Naive thymus-derived CD4-positive, alpha-beta T cell (primary cell): ENCODE results near the gene ATAT1. TPM values are rescaled to one million over a fixed set of nuclear protein-coding genes. Genes with fewer than 3 reads are reported as not detected.
A peak's percentile ranks its signal among the peaks of the same experiment; 100 is the strongest.

Experiments used
- ATAC-seq: fragments of 150-1000 bp; cut with Tn5 transposase; 2 replicates; pipeline ENCODE4 v1.10.0; 2021; ENCODE audit warnings: mild to moderate bottlenecking, moderate library complexity
- CTCF ChIA-PET: fragments of 350-600 bp; sonication (Branson Sonifier 250); formaldehyde crosslinking; loops from one replicate; lab custom pipeline; 2021; ENCODE audit warnings: antibody characterized with exemption; lab: Charles Lee
- POLR2A ChIA-PET: fragments of 350-600 bp; sonication (Branson Sonifier 250); formaldehyde crosslinking; loops from one replicate; lab custom pipeline; 2021; ENCODE audit warnings: antibody characterized with exemption, inconsistent platforms; lab: Charles Lee
- DNase-seq, 9 donors: peaks; one replicate each; pipeline versions ENCODE4 v3.0.0 to v3.0.0-alpha.2; 2020 to 2022; ENCODE audit warnings: mixed read lengths in 1 of 9
- H3K27ac ChIP-seq: one replicate; pipeline ENCODE4 v1.7.0; 2013; ENCODE audit warnings: mild to moderate bottlenecking, low read depth, low read length, moderate library complexity
- H3K27me3 ChIP-seq, 2 donors: one replicate each; pipeline ENCODE4 v1.7.0; 2013; ENCODE audit warnings: low read length in 2 of 2, mild to moderate bottlenecking in 2 of 2, moderate library complexity in 2 of 2; ENCODE audit not compliant: control insufficient read depth in 2 of 2, insufficient read depth in 2 of 2
- H3K36me3 ChIP-seq, 3 experiments: 1 replicate in 2 of 3; 2 replicates in 1 of 3; pipeline ENCODE4 v1.7.0; 2013; ENCODE audit warnings: low read length in 3 of 3, mild to moderate bottlenecking in 3 of 3, moderate library complexity in 1 of 3; ENCODE audit not compliant: insufficient read depth in 3 of 3, control insufficient read depth in 2 of 3
- H3K4me1 ChIP-seq, 2 donors: one replicate each; pipeline ENCODE4 v1.7.0; 2013; ENCODE audit warnings: low read length in 2 of 2, mild to moderate bottlenecking in 2 of 2, moderate library complexity in 1 of 2; ENCODE audit not compliant: control insufficient read depth in 2 of 2, insufficient read depth in 2 of 2
- H3K4me3 ChIP-seq: 2 replicates; pipeline ENCODE4 v1.7.0; 2013; ENCODE audit warnings: mild to moderate bottlenecking, low read length
- H3K9me3 ChIP-seq, 3 experiments: 1 replicate in 2 of 3; 2 replicates in 1 of 3; pipeline ENCODE4 v1.7.0; 2013; ENCODE audit warnings: low read length in 3 of 3; ENCODE audit not compliant: control insufficient read depth in 2 of 3
- H3K27ac Mint-ChIP-seq, 9 donors: one replicate each; pipeline ENCODE4 v1.8.0; 2020 to 2022; ENCODE audit warnings: mixed read lengths in 9 of 9, mild to moderate bottlenecking in 8 of 9, moderate library complexity in 5 of 9, inconsistent platforms in 2 of 9
- H3K27me3 Mint-ChIP-seq, 5 donors: one replicate each; pipeline ENCODE4 v1.8.0; 2021 to 2022; ENCODE audit warnings: mixed read lengths in 5 of 5, mild to moderate bottlenecking in 1 of 5
- H3K36me3 Mint-ChIP-seq, 5 donors: one replicate each; pipeline ENCODE4 v1.8.0; 2020 to 2022; ENCODE audit warnings: mixed read lengths in 5 of 5, mild to moderate bottlenecking in 3 of 5, inconsistent platforms in 1 of 5
- H3K4me1 Mint-ChIP-seq, 7 donors: one replicate each; pipeline ENCODE4 v1.8.0; 2020 to 2022; ENCODE audit warnings: mixed read lengths in 7 of 7, mild to moderate bottlenecking in 3 of 7, inconsistent platforms in 1 of 7
- H3K4me3 Mint-ChIP-seq, 10 donors: one replicate each; pipeline ENCODE4 v1.8.0; 2020 to 2022; ENCODE audit warnings: mild to moderate bottlenecking in 10 of 10, mixed read lengths in 10 of 10, moderate library complexity in 6 of 10, inconsistent platforms in 2 of 10
- H3K9me3 Mint-ChIP-seq, 11 donors: one replicate each; pipeline ENCODE4 v1.8.0; 2020 to 2022; ENCODE audit warnings: mixed read lengths in 11 of 11, mild to moderate bottlenecking in 4 of 11, inconsistent platforms in 1 of 11, moderate library complexity in 1 of 11
- intact Hi-C, 2 donors: fragments of 100-400 bp; cut with micrococcal nuclease; formaldehyde crosslinking; loops; one replicate each; pipeline ENCODE4 v1.15.1; 2023
- polyA plus RNA-seq, 2 donors: library from polyadenylated mRNA; unstranded; fragments of 300-500 nt; fragmentation: Illumina TruSeq; gene quantifications; one replicate each; pipeline ENCODE4 v1.2.3, GENCODE V29; 2021
- total RNA-seq, 6 experiments: library from RNA in 5 of 6; stranded (reverse) in 5 of 6; gene quantifications; 1 replicate in 5 of 6; 2 replicates in 1 of 6; pipeline ENCODE4 v1.2.3 and lab custom pipeline; 2021 to 2026

Gene ATAT1
- total and polyA plus RNA-seq, 7 experiments from 2014 or later, result 1.3 to 12.0 (median 9.0) TPM

DNA sequence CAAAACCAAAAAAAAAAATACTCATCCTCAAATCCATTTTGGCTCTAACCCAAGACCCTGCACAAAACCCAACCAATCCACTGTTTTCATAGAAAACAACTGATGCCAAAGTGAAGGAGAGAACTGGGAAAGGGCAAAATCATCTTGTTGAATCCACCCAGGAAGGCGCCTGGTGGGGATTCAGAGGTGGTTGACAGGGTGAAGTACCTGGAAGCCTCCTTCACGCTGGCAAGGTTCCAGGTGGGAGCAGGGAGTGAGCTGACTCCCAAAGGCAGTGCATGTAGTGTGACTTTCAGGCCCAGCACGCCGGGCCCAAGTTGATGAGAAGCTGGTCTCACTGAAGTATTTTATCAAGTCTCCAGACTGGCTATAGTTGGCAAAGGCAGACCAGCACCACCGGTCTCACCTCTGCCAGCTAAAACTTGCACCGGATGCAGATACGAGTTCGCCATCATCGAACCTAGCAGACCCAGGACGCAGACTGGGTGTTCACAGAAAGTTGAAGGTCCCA is 26.2 kb upstream of the ATAT1 start:
- intact Hi-C loops, result loop anchor here in 1 of 2 donors (2.0 kb wide), 1 partner anchor 14 kb away; no protein-coding TSS in a partner anchor
- Mint-ChIP-seq H3K4me1 (peaks cover 16 to 35% (median 25%) of the 10 kb centered on the region in 7 donors), H3K36me3 (peaks cover 17 to 39% (median 30%) of the 10 kb centered on the region in 5 donors), H3K9me3 (no peaks in the 10 kb centered on the region), H3K27me3 (no peaks in the 10 kb centered on the region), H3K4me3 (no peak overlapping the region), H3K27ac (peak overlapping the region in 7 of 9 donors; percentile 58 to 85 (median 79))
- Histone ChIP-seq H3K27me3 (no peaks in the 10 kb centered on the region), H3K36me3 (peaks cover 33 to 54% (median 35%) of the 10 kb centered on the region in 3 experiments), H3K4me3 (no peak overlapping the region), H3K27ac (peak overlapping the region; percentile 47), H3K9me3 (no peaks in the 10 kb centered on the region), H3K4me1 (peaks cover 3 to 5% of the 10 kb centered on the region in 2 donors)
- no peak for ATAC-seq
- POLR2A ChIA-PET, result interaction anchor here (0.6 to 11.1 kb wide), 10 partner anchors 10 to 109 kb away, joined by 3 to 189 read pairs (median 4); no protein-coding TSS in a partner anchor
- CTCF ChIA-PET, result interaction anchor here (0.9 to 8.1 kb wide), 6 partner anchors 10 to 130 kb away, joined by 3 to 104 read pairs (median 4); no protein-coding TSS in a partner anchor
- no peak for DNase-seq

GRCh38 chr6:30601436-30601814 is 25.2 kb upstream of the ATAT1 start:
- Mint-ChIP-seq H3K4me3 (no peak overlapping the region), H3K36me3 (peaks cover 22 to 45% (median 36%) of the 10 kb centered on the region in 5 donors), H3K27ac (peak overlapping the region in 8 of 9 donors; percentile 32 to 85 (median 78)), H3K9me3 (no peaks in the 10 kb centered on the region), H3K27me3 (no peaks in the 10 kb centered on the region), H3K4me1 (peaks cover 19 to 41% (median 28%) of the 10 kb centered on the region in 7 donors)
- Histone ChIP-seq H3K4me1 (peaks cover 3 to 5% of the 10 kb centered on the region in 2 donors), H3K4me3 (no peak overlapping the region), H3K27me3 (no peaks in the 10 kb centered on the region), H3K36me3 (peaks cover 40 to 62% (median 44%) of the 10 kb centered on the region in 3 experiments), H3K27ac (peak overlapping the region; percentile 47), H3K9me3 (no peaks in the 10 kb centered on the region)
- DNase-seq (peak in 1 of 9 donors; percentile 9), ATAC-seq (peak; percentile 45)
- POLR2A ChIA-PET, result interaction anchor here (0.6 to 11.1 kb wide), 6 partner anchors 9 to 118 kb away, joined by 3 to 189 read pairs (median 8); no protein-coding TSS in a partner anchor
- CTCF ChIA-PET, result interaction anchor here (0.7 to 8.1 kb wide), 5 partner anchors 9 to 1365 kb away, joined by 3 to 104 read pairs (median 4); no protein-coding TSS in a partner anchor
- intact Hi-C loops, result loop anchor here in 1 of 2 donors (2.0 kb wide), 1 partner anchor 13 kb away; no protein-coding TSS in a partner anchor

- H3K9me3 ChIP-seq, result no peaks in the 10 kb centered on the region
- CTCF ChIA-PET, result interaction anchor here (0.7 to 2.0 kb wide), 4 partner anchors 9 to 1364 kb away, joined by 3 to 13 read pairs (median 4); no protein-coding TSS in a partner anchor
- H3K36me3 ChIP-seq, result peaks cover 46 to 68% (median 49%) of the 10 kb centered on the region in 3 experiments
- H3K36me3 Mint-ChIP-seq, result peaks cover 26 to 49% (median 38%) of the 10 kb centered on the region in 5 donors
- ATAC-seq (no peak), DNase-seq (no peak)
- POLR2A ChIA-PET, result interaction anchor here (0.6 to 11.1 kb wide), 5 partner anchors 8 to 117 kb away, joined by 3 to 189 read pairs (median 3); no protein-coding TSS in a partner anchor
- peaks cover 2 to 5% of the 10 kb centered on the region in 2 donors for H3K4me1 ChIP-seq
- H3K4me3 Mint-ChIP-seq, result no peak overlapping the region
- peaks cover 19 to 46% (median 30%) of the 10 kb centered on the region in 7 donors for H3K4me1 Mint-ChIP-seq
- H3K9me3 Mint-ChIP-seq, result no peaks in the 10 kb centered on the region
- intact Hi-C loops, result loop anchor here in 1 of 2 donors (2.0 kb wide), 1 partner anchor 13 kb away; no protein-coding TSS in a partner anchor
- H3K27me3 Mint-ChIP-seq, result no peaks in the 10 kb centered on the region
- peak overlapping the region; percentile 47 for H3K27ac ChIP-seq
- H3K4me3 ChIP-seq, result no peak overlapping the region
- H3K27me3 ChIP-seq, result no peaks in the 10 kb centered on the region
- H3K27ac Mint-ChIP-seq, result peak overlapping the region in 5 of 9 donors; percentile 32 to 85 (median 79)
Observed at GRCh38 chr6:30601815-30602641, 24.6 kb upstream of the ATAT1 start.

- Histone ChIP-seq H3K27me3 (no peaks in the 10 kb centered on the region), H3K27ac (no peak overlapping the region), H3K4me3 (no peak overlapping the region), H3K36me3 (peaks cover 53 to 83% (median 58%) of the 10 kb centered on the region in 3 experiments), H3K4me1 (peaks cover 0 to 5% of the 10 kb centered on the region in 2 donors), H3K9me3 (no peaks in the 10 kb centered on the region)
- peaks cover 22 to 51% (median 37%) of the 10 kb centered on the region in 7 donors for H3K4me1 Mint-ChIP-seq
- H3K27ac Mint-ChIP-seq, result peak overlapping the region in 7 of 9 donors; percentile 8 to 68 (median 60)
- H3K9me3 Mint-ChIP-seq, result no peaks in the 10 kb centered on the region
- POLR2A ChIA-PET, result interaction anchor here (1.0 to 11.1 kb wide), 3 partner anchors 10 to 33 kb away, joined by 3 to 189 read pairs (median 14); partner anchors contain the start of genes ABCF1, MRPS18B and PPP1R10
- intact Hi-C loops, result no loop called here
- H3K36me3 Mint-ChIP-seq, result peaks cover 33 to 61% (median 45%) of the 10 kb centered on the region in 5 donors
- H3K4me3 Mint-ChIP-seq, result no peak overlapping the region
- CTCF ChIA-PET, result interaction anchor here (0.5 to 1.6 kb wide), 4 partner anchors 63 to 121 kb away, joined by 3 to 6 read pairs (median 4); no protein-coding TSS in a partner anchor
- ATAC-seq (no peak), DNase-seq (no peak)
- no peaks in the 10 kb centered on the region for H3K27me3 Mint-ChIP-seq
Observed at GRCh38 chr6:30603961-30604360, 22.7 kb upstream of the ATAT1 start.

DNA sequence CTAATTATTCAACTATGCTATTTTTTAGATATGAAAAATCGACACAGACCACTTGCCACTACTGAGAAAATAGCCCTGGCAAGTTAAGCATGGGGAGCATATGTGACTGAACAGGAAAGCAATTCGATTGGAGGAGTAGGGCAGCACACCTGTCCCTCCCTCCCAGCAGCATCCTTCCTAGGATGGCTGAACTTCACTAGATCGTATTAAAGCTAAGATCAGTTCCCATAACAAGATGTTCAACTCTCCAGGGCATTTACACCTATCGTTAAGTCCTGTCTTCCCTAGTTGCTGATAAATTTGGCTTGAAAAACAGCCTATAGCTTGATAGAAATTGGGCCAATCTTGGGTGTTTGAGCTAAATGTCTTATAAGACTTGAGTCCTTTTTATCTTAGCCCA is 16.6 kb upstream of the ATAT1 start:
- no peak overlapping the region for H3K4me3 ChIP-seq
- intact Hi-C loops, result loop anchor here in 1 of 2 donors (10.0 kb wide), 1 partner anchor 275 kb away; the partner anchor contains the start of gene DDR1
- H3K27me3 ChIP-seq, result no peaks in the 10 kb centered on the region
- ChIA-PET CTCF (interaction anchor here (0.7 to 1.4 kb wide), 6 partner anchors 9 to 120 kb away, joined by 3 to 9 read pairs (median 4); no protein-coding TSS in a partner anchor), POLR2A (interaction anchor here (0.5 to 2.1 kb wide), 17 partner anchors 9 to 122 kb away, joined by 3 to 16 read pairs (median 5); partner anchors contain the start of gene ABCF1)
- no peaks in the 10 kb centered on the region for H3K9me3 ChIP-seq
- H3K27me3 Mint-ChIP-seq, result no peaks in the 10 kb centered on the region
- peaks cover 0 to 3% (median 0%) of the 10 kb centered on the region in 11 donors for H3K9me3 Mint-ChIP-seq
- H3K27ac ChIP-seq, result peak overlapping the region; percentile 60
- H3K4me3 Mint-ChIP-seq, result peak overlapping the region in 1 of 10 donors; percentile 23
- DNase-seq (no peak), ATAC-seq (no peak)
- H3K27ac Mint-ChIP-seq, result peak overlapping the region; percentile 16 to 100 (median 87)
- peaks cover 26 to 36% (median 29%) of the 10 kb centered on the region in 3 experiments for H3K36me3 ChIP-seq
- peaks cover 20 to 36% of the 10 kb centered on the region in 2 donors for H3K4me1 ChIP-seq
- peaks cover 42 to 86% (median 76%) of the 10 kb centered on the region in 7 donors for H3K4me1 Mint-ChIP-seq
- H3K36me3 Mint-ChIP-seq, result peaks cover 19 to 50% (median 32%) of the 10 kb centered on the region in 5 donors
